HG02678 (cell line): Measurements from ENCODE around the gene PPP1R3C.

Experiments
- ATAC-seq: cut with Tn5 transposase; IDR thresholded peaks from one replicate; pipeline ENCODE4 v1.9.1; 2021; ENCODE audit warnings: mild to moderate bottlenecking, moderate library complexity; ENCODE audit not compliant: unreplicated experiment

The PPP1R3C gene

DNA sequence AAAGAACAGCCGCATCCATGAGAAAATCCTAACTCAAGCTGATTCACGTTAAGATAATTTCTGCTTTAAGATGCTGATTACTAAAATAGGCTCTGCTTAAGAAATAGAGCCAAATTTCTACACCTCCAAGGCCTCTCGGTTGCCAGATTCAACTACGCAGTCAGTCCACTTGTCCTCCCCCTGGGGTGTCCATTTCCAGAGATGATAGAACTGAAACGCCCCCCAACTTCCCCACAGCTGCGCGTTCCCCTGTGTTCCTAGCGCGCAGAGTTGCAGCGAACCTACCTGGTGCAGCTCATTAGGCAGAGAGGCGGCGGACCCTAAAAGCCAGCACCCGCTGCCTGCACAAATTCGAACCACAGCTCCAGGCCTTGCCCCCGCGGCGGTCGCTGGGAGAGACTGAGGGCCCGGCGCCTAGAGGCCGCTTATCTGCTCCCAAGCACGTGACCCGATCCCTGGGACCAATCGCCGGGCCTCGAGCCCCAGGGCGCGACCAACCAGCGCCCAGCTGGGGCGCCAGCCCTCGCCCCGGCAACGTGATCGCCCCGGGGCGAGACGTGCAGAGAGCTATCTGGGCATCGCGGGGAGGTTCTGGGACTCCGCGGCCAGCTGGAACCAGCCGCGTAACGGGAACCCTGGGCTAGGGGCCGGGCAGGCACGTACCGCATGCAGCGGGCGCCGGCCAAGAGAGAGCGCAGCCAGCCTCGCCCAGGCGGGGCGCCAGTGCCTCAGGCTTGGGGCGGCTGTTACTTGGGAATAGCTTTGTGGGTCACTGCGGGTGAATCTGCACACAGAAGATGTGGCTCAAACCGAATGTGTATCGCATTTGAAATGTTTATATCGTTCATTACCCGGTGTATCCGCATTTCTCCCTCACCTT is at the start of gene PPP1R3C:
TSS of gene PPP1R3C (minus strand) at position 401 of the 880 bp plus-strand sequence. CDS start at position 299, 102 bp downstream.
- ATAC-seq = peak; percentile 90

DNA sequence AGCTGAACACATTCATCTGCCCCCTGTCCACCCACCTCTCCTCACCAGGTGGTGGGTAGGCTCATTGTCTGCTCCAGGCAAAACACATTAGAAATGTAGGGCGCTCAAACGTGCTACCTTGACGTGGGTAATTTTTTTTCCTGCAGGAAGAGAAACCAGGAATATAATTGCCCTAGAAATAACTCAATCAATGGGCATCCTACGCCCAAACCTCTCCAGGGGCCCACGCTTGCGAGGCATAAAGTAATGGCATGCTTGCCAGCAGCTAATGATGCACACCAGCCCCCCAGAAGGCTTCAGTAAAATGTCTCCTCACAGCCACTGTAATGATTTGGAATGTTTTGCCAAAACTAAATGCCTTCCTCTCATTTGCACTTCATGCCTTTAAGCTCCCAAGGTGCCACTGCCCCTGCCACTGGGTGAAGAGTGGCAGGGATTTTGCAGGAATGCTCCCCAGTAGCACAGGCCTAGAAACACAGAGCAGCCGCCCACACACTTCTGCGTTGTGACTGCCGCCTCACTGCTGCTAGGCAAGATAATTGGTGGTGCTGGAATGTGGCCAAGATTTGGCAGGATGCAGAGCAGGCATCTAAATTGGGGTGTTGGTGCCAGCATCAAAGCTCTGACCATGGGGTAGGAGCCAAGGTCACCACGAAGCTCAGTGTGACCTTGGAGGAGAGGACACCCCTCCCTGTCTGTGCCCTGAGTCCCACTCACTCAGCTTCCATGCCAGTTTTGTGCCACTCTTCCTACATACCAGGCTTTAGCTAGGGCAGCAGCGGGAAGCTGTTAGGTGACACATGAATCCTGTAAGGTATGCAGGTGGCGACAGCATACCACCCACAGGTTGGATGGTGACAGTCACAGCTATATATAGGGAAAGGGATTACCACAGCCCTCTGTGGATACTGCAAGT is 48.7 kb upstream of the PPP1R3C start:
- ATAC-seq = no peak

DNA sequence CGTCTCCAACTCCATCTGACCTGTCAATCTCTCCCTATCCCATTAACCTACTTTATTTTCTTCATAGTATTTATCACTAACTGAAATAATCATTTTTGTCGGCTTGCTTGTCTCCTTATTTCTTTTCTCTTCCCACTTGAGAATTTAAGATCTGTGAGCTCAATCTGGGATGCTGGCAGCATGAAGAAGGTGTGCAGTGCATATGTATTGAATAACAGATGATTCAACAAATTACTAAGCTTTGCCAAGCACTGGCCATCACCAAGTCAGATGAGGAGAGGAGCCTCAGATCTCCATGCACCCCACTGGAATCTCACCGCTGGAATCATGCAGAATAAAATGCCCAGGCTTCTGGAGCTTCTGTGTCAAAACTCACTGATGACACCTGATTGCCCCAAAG is 47.6 kb upstream of the PPP1R3C start:
- no peak for ATAC-seq

DNA sequence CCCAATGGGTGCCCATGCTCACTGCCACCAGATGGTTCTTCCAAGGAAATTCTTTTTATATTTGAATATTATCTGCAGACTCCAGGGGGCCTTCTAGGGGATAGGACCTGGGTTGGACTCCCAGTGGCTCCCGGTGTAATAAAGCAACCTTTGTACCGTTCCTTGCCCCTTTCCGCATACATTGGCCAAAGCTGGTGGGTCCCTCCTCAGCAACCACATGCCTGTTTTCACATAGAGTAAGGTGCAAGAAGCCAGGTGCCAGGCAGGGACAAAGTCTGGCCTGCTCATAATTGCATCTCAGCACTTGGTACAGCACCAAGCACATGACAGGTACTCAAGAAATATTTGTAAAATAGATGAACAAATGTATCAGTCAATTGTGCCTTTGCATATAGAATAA is 46.4 kb upstream of the PPP1R3C start:
- ATAC-seq = no peak

DNA sequence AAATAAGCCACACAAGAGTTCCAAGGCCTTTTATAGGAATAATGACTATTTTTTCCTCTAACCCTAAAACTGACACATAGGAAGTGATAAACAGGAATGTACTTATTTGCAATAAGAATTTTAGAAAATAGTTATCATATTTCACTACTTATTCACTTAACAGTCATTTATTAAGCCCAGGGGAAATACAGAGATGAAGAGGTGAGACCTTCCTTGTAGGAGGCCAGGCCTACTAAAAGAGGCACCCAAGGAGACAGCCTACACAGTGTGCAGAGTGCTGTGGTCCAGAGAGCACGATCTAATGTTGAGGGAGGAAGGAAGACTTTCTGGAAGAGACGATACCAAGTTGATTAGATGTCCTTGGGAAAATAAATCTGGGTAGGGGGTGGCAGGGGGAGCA is 45.0 kb upstream of the PPP1R3C start:
- ATAC-seq = no peak

DNA sequence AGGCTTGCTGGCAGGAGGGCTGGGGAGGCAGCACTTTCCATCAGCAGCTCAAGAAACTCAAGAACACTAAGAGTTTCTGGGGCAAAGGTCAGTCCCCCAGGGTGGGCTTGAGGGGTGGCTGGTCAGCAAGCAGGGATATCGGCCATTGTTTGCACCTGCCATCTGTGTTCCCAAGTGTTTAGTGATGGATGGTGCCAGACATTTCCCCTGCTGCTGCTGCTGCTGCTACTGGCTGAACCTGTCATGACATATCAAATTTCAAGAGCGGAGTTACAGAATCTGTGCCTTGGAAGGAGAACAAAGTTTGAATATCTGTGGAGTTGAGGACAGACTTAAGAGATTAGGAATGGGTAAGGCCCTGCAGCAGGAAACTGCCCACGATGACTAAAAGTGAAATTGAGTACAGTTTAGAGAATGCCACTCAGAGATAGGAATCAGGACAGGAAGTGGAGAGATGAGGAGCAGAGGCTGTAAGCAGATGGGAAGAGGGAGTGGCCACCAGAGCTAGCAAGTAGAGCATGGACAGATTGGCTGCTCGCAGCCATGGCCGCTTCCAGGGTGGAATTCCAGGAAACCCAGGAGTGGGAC is 39.2 kb upstream of the PPP1R3C start:
- no peak for ATAC-seq

DNA sequence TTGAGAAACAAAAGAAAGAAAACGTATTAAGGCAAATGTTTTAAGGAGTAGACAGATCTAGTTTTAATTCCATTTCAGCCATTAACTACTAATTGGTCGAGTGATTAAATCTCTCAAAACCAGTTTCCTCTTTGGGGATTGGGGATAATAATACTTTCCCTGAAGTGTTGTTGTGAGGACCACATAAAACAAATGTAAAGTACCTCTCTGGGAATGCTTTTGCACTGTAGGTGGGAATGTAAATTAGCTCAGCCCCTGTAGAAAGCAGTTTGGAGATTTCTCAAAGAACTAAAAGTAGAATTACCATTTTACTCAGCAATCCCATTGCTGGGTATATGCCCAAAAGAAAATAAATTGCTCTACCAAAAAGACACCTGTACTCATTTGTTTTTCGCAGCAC is 36.0 kb upstream of the PPP1R3C start:
- ATAC-seq = no peak

DNA sequence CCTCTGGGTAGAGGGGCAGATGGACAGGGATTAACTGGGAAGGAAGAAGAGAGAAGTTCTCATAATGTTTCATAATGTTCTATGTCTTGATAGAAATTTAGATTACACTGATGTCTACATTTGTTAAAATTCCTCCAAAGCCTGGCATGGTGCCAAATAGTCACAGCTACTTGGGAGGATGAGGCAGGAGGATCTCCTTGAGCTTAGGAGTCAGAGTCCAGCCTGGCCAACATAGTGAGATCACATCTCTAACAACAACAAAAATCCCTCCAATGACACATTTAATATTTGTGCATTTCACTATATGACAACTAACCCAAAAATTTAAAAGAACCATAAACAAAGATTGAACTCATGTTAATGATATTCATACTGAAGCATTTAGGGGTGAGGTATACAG is 33.0 kb upstream of the PPP1R3C start:
- no peak for ATAC-seq

DNA sequence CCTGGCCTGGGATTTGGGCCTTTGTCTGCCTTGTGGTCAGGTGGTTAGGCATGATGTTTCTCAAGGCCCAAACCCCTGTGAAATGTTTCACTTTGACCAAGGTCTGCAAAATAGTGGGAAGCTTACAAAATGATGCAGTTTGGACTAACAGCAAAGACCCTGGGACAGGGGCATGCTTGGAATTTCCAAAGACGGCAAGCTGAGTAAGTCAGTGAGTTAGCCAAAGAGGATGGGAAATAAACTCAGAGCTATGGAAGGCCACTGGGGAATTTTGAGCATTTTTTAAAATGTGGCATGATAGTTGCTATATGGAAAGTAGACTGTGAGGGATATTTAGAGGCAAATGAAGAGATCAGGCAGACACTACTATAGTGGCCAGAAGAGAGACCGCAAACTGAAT is 31.6 kb upstream of the PPP1R3C start:
- ATAC-seq = no peak

DNA sequence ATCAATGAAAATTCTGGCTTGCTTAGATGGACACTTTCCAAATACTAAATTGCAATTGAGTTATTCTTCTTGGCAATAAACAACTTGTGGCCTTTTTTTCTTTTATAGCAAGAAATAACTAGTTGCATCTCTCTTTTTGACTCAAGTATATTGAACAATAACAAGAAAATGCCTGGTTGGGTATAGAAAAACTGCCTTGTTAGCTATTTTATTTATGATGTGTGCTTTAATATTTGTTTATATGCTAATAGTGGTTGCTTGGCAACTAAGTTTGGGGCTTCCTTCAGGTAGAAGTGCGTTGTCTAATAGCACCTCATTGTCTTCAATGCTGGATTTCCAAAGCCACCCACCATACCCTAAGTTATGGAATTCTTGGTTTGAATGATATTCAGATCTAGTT is 30.1 kb upstream of the PPP1R3C start:
- ATAC-seq = no peak

DNA sequence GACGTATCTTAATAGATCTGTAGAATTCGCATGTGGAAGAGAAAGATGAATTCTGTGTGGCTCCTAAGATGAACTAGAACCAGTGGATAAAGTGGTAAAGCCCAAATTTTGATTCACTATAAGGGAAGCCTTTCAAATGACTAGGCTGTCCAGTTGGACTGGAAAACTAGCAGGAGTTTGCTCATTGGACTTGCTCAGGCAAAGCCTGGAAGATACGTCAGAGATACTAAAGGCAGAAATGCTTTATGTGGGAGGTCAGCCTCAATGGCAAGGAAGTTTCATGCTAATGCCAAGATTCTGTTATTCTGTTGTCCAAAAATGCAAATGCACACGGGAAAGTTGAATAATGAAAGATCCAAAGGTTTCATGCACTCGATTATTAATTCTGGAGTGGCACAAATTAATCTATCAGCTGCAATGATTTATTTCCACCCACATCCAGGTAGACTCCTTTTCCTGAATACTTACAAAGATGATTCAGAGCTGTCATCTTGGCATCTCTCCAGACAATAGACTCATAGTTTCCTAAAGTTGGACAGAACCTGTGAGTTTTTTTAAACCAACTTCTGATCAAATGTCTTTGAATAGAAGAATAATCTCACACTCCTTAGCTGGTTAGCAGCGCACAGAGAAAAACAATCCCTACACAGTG is 20.5 kb upstream of the PPP1R3C start:
- no peak for ATAC-seq

DNA sequence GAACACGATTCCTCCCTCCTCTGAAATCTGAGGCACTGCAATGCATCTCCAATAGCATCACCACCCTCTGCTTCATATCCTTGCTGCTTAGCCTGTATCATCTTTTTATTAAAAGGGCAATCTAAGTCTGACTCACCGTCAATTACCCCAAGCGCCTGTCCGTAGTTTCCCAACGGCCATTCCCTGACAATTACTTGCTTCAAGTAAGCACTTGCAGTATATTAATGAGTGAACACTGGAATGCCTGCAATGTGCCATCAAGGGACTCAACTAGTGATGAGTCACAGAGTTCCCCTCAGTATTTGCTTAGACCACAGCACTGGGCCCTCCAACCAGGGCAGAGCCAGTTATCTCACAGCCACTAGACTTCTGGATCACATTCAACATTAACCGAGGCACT is 19.5 kb upstream of the PPP1R3C start:
- ATAC-seq = no peak

DNA sequence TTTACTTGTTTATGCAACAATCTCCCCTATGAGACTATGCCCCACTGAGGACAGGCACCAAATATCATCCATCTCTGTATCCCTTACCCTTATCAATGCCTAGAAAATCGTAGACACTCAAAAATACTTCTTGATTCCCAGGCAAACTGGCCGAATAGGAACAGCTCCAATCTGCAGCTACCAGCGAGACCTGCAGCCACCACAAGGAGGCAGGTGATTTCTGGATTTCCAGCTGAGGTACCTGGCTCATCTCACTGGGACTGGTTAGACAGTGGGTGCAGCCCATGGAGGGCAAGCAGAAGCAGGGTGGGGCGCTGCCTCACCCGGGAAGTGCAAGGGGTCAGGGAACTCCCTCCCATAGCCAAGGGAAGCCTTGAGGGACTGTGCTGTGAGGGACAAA is 10.8 kb upstream of the PPP1R3C start:
- no peak for ATAC-seq

DNA sequence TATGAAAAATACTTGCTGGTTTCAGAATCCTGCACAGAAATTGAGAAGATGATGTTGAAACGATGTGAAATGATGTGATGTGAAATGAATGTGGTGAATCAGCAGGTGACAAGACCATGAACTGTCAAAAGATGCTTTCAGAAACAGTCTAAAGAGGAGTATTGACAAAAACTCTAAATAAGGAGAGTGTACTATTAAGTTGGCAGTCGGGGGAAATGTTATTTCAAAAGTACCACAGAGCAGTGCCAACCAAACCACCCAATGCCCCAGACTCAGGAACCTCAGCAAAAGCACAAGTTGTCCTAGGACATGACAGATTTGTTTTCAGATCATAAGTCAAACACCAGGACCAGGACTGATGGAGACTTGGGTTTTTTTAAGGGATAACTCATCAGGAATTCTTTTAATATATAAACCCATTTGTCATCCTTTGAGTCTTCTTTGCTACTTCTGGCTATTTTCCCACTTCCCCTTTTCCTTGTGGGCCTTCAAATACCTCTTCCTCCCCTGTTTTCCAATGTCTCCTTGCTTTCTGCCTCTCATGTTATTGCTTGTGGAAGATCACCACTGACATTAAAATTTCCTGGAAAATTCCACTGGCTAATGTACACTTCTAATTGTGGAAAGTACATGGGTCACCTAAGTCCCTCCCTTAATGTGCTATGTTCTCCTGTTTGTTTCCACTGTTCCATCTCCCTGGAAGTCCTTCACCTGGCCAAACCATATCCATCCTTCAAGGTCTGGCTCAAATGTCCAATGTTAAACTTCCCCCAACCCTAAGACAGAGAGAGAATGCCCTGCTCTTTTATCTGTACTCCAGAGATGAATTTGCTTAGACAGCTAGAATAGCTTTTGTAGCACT is 10.2 kb upstream of the PPP1R3C start:
- no peak for ATAC-seq

DNA sequence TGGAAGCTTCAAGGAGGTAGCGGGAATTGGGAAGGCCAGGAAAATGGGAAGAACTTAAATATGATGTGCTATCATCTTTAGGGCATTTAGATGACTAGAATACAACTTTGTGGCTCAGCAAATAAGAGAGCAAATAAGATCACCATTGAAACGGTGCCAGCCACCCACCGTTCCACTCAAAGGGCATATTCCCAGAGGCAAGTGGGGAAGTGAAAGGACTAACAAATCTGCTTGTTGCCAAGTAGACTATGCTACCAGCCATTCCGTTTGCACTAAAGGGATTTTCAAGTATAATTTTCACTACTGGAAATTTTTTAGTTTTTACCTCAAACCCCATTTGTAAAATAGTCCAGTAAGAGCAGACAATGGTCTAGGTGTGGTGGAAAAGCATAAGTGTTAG is 4.0 kb upstream of the PPP1R3C start:
- ATAC-seq = no peak

DNA sequence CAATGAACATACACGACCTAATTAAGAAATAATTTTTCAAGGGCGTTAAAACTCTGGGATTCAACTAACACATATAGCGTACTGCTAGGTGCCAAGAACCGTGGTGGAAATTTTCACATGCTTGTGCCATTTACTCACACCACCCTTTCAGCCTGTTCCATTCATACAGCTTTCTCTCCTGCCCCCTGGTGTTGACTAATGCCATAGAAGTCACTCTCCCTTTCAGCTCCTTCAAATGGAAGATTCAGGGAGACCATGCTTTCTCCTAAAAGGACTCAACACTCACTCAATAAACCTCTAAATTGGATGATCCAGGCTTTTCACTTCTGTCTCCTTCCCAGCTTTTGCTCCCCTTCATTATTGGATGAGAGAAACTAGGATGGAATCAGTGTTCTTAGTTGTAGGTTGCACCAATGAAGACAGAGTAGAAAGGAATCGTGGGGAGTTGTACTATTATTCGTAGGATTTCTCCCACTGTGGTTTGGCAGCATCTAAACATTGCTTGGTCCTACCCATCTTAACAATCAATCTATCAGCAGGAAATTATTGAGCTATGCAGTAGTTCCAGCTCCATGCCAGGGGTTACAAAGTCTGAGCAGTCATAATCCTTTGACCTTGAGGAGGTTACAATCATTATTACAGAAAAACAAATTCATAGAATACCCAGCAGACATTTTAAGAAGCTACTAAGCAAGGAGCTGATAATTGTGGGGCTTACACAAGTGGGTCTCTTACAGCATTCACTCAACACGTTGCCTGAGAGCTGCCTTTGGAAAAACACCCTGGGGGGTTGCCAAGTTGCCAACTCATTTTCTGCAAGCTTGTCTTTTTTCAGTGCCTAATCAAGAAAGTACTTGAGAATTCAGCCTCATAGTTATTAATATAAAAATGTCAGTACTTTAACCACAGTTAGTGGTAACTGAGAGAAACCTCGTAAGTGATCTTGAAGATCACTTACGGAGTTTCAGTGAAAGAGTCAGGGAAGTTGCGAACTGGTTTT is 2.8 kb upstream of the PPP1R3C start:
- ATAC-seq = no peak

DNA sequence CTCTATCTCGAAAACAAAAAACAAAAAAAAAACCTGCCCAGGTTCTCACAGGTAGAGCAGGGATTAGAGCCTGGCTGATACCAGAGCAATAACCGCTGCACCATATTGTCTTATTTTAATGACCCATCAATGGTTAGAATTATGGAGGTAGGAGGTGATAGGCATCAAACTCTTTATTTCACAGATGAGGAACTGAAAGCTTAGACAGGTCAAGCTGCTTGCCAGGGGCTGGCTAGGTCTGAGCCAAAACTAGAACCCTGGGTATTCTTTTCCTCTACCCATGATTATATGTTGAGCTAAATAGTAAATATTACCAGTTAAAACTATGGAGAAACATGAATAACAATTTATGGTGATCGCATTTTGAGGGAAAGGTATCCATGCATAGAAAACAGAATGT is 2.0 kb upstream of the PPP1R3C start:
- ATAC-seq = no peak

DNA sequence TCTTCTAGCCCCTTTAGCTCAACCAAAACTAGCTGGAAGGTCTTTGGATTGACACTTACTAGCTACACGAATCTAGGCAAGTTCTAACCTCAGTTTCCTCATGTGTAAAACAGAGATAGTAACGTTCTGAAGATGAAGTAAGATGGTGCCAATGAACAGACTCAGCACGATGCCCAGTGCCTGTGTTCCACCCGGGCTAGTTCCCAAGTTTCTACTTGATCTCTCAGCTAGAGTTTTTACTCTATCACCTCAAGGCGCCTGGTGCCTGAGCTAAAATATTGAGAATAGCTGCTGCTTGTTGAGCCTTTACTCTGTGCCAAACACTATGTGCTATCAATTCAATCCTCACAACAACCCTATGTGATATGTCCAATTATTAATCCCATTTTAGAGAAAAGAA is 1.4 kb upstream of the PPP1R3C start:
- ATAC-seq = no peak

DNA sequence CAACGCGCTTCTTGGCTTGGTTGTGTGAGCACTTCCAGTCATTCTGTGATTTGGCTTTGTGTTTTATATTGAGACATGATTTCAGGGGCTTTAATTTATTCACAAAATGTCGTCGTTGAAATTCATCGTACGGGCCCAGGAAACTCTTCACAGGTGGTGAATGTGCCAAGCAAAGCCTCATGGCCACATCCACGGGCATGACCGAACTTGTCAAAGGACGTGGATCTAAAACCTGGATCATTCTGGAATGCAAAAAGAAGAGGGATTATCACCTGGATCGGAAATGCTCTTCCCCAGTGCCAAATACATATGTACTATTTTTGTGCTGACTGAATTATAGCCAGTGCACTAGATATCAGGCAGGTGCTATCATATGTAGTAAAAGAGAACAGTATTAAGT is 2.2 kb downstream of the PPP1R3C start:
- ATAC-seq = no peak
